Mesenchymal stem cell (in vitro differentiated cells and primary cell): Measurements from ENCODE around the gene BLTP1.

Source experiments
- DNase-seq: peaks from one replicate; pipeline ENCODE4 v3.0.0-alpha.2; 2013
- H2AFZ ChIP-seq: one replicate; pipeline ENCODE4 v1.6.1; 2013; ENCODE audit warnings: low read depth, mild to moderate bottlenecking, control low read depth, inconsistent platforms, low read length, moderate library complexity
- H2AK5ac ChIP-seq: 2 replicates; pipeline ENCODE4 v1.6.1; 2013; ENCODE audit warnings: low read length, moderate library complexity, mild to moderate bottlenecking, inconsistent platforms; ENCODE audit not compliant: severe bottlenecking
- H2BK120ac ChIP-seq: one replicate; pipeline ENCODE4 v1.6.1; 2013; ENCODE audit warnings: low read depth, mild to moderate bottlenecking, inconsistent platforms, low read length, moderate library complexity
- H2BK12ac ChIP-seq, 2 experiments: one replicate each; pipeline ENCODE4 v1.6.1; 2013; ENCODE audit warnings: inconsistent platforms in 2 of 2, low read length in 2 of 2, mild to moderate bottlenecking in 2 of 2, moderate library complexity in 2 of 2, control low read depth in 1 of 2
- H2BK15ac ChIP-seq: one replicate; pipeline ENCODE4 v1.6.1; 2013; ENCODE audit warnings: mild to moderate bottlenecking, low read depth, inconsistent platforms; ENCODE audit not compliant: poor library complexity, severe bottlenecking
- H2BK5ac ChIP-seq: 2 replicates; pipeline ENCODE4 v1.6.1; 2013; ENCODE audit warnings: low read depth, mild to moderate bottlenecking, low read length, control low read depth, inconsistent platforms; ENCODE audit not compliant: poor library complexity, severe bottlenecking
- H3K14ac ChIP-seq, 2 experiments: one replicate each; pipeline ENCODE4 v1.6.1; 2013; ENCODE audit warnings: inconsistent platforms in 2 of 2, low read length in 2 of 2, control low read depth in 1 of 2, mild to moderate bottlenecking in 1 of 2, moderate library complexity in 1 of 2
- H3K18ac ChIP-seq, 2 experiments: one replicate each; pipeline ENCODE4 v1.6.1; 2013; ENCODE audit warnings: inconsistent platforms in 2 of 2, low read length in 2 of 2, control low read depth in 1 of 2, low read depth in 1 of 2, mild to moderate bottlenecking in 1 of 2
- H3K23ac ChIP-seq, 2 experiments: one replicate each; pipeline ENCODE4 v1.6.1; 2013; ENCODE audit warnings: inconsistent platforms in 2 of 2, low read length in 2 of 2, mild to moderate bottlenecking in 2 of 2, moderate library complexity in 2 of 2, control low read depth in 1 of 2
- H3K27ac ChIP-seq: 2 replicates; pipeline ENCODE4 v1.5.1; 2013; ENCODE audit warnings: mild to moderate bottlenecking, moderate library complexity, low read length, control low read depth, inconsistent platforms; ENCODE audit not compliant: poor library complexity, severe bottlenecking
- H3K27me3 ChIP-seq, 2 experiments: 2 replicates each; pipeline versions ENCODE4 v1.6.1 to v1.7.0; 2013; ENCODE audit warnings: low read length in 2 of 2, mild to moderate bottlenecking in 2 of 2, moderate library complexity in 2 of 2, control low read depth in 1 of 2, inconsistent platforms in 1 of 2; ENCODE audit not compliant: control insufficient read depth in 1 of 2, insufficient read depth in 1 of 2
- H3K36me3 ChIP-seq, 2 experiments: 2 replicates each; pipeline versions ENCODE4 v1.6.1 to v1.7.0; 2013; ENCODE audit warnings: low read length in 2 of 2, control low read depth in 1 of 2, inconsistent platforms in 1 of 2, low read depth in 1 of 2, mild to moderate bottlenecking in 1 of 2; ENCODE audit not compliant: insufficient read depth in 2 of 2, control insufficient read depth in 1 of 2
- H3K4ac ChIP-seq, 2 experiments: one replicate each; pipeline ENCODE4 v1.6.1; 2013; ENCODE audit warnings: inconsistent platforms in 2 of 2, low read length in 2 of 2, mild to moderate bottlenecking in 2 of 2, moderate library complexity in 2 of 2, control low read depth in 1 of 2, low read depth in 1 of 2
- H3K4me1 ChIP-seq: 2 replicates; pipeline ENCODE4 v1.6.1; 2013; ENCODE audit warnings: low read depth, low read length, control low read depth; ENCODE audit not compliant: control insufficient read depth, insufficient read depth
- H3K4me2 ChIP-seq: 2 replicates; pipeline ENCODE4 v1.6.1; 2013; ENCODE audit warnings: low read length, mild to moderate bottlenecking, inconsistent platforms; ENCODE audit not compliant: poor library complexity, severe bottlenecking
- H3K4me3 ChIP-seq, 2 experiments: 2 replicates each; pipeline versions ENCODE4 v1.5.1 to v1.7.0; 2013; ENCODE audit warnings: low read length in 2 of 2, mild to moderate bottlenecking in 2 of 2, control low read depth in 1 of 2, low read depth in 1 of 2; ENCODE audit not compliant: insufficient read depth in 1 of 2
- H3K79me1 ChIP-seq: replicated peaks from 2 replicates; pipeline ENCODE4 v1.6.1; 2013; ENCODE audit warnings: mild to moderate bottlenecking, control low read depth, low read length, inconsistent platforms; ENCODE audit not compliant: poor library complexity, severe bottlenecking
- H3K9ac ChIP-seq: 2 replicates; pipeline ENCODE4 v1.7.0; 2013; ENCODE audit warnings: mild to moderate bottlenecking, low read length, moderate library complexity
- H3K9me3 ChIP-seq: 2 replicates; pipeline ENCODE4 v1.7.0; 2013; ENCODE audit warnings: mild to moderate bottlenecking, low read length; ENCODE audit not compliant: control insufficient read depth
- H4K8ac ChIP-seq: one replicate; pipeline ENCODE4 v1.6.1; 2013; ENCODE audit warnings: inconsistent platforms, mild to moderate bottlenecking, low read length, moderate library complexity
- H4K91ac ChIP-seq: one replicate; pipeline ENCODE4 v1.6.1; 2013; ENCODE audit warnings: mild to moderate bottlenecking, low read length, inconsistent platforms
- WGBS: methylation state at CpG from one replicate; pipeline ENCODE4 v1.1.7; 2013; ENCODE audit warnings: mixed read lengths; 5-methylcytosine and 5-hydroxymethylcytosine counted together

BLTP1 gene

GRCh38 chr4:122171323-122171722, 19.2 kb downstream of the BLTP1 start:
- no peak overlapping the region for H3K9ac ChIP-seq
- no peak overlapping the region for H2BK5ac ChIP-seq
- no peak overlapping the region for H3K4ac ChIP-seq
- H3K36me3 ChIP-seq = peaks cover 0 to 24% of the 10 kb centered on the region in 2 experiments
- no peak overlapping the region for H2BK15ac ChIP-seq
- no peak overlapping the region for H2BK120ac ChIP-seq
- H3K4me1 ChIP-seq = no peaks in the 10 kb centered on the region
- DNase-seq = no peak
- no peak overlapping the region for H3K14ac ChIP-seq
- H3K18ac ChIP-seq = no peak overlapping the region
- H2AK5ac ChIP-seq = no peak overlapping the region
- H3K27me3 ChIP-seq = no peaks in the 10 kb centered on the region
- H2AFZ ChIP-seq = no peak overlapping the region
- H2BK12ac ChIP-seq = no peak overlapping the region
- H3K9me3 ChIP-seq = no peaks in the 10 kb centered on the region
- no peak overlapping the region for H3K4me3 ChIP-seq
- H3K79me1 ChIP-seq = peaks cover 12% of the 10 kb centered on the region
- H3K23ac ChIP-seq = no peak overlapping the region
- no peak overlapping the region for H3K27ac ChIP-seq
- no peak overlapping the region for H3K4me2 ChIP-seq
- H4K8ac ChIP-seq = no peak overlapping the region
- H4K91ac ChIP-seq = no peak overlapping the region

GRCh38 chr4:122172266-122172665, 20.1 kb downstream of the BLTP1 start:
- no peaks in the 10 kb centered on the region for H3K9me3 ChIP-seq
- no peak overlapping the region for H2BK12ac ChIP-seq
- H3K4me2 ChIP-seq = no peak overlapping the region
- no peaks in the 10 kb centered on the region for H3K4me1 ChIP-seq
- H3K27me3 ChIP-seq = no peaks in the 10 kb centered on the region
- no peak overlapping the region for H4K8ac ChIP-seq
- no peak overlapping the region for H4K91ac ChIP-seq
- H2BK15ac ChIP-seq = no peak overlapping the region
- H3K9ac ChIP-seq = no peak overlapping the region
- no peak overlapping the region for H2BK120ac ChIP-seq
- no CpG with 5 or more reads among the region's 1 CpG for WGBS
- H3K36me3 ChIP-seq = peaks cover 0 to 33% of the 10 kb centered on the region in 2 experiments
- H3K4ac ChIP-seq = no peak overlapping the region
- no peak overlapping the region for H2BK5ac ChIP-seq
- DNase-seq = no peak
- no peak overlapping the region for H3K14ac ChIP-seq
- no peak overlapping the region for H3K23ac ChIP-seq
- H3K4me3 ChIP-seq = no peak overlapping the region
- H3K79me1 ChIP-seq = peaks cover 13% of the 10 kb centered on the region
- H2AFZ ChIP-seq = no peak overlapping the region
- no peak overlapping the region for H3K18ac ChIP-seq
- no peak overlapping the region for H3K27ac ChIP-seq
- H2AK5ac ChIP-seq = no peak overlapping the region

DNA sequence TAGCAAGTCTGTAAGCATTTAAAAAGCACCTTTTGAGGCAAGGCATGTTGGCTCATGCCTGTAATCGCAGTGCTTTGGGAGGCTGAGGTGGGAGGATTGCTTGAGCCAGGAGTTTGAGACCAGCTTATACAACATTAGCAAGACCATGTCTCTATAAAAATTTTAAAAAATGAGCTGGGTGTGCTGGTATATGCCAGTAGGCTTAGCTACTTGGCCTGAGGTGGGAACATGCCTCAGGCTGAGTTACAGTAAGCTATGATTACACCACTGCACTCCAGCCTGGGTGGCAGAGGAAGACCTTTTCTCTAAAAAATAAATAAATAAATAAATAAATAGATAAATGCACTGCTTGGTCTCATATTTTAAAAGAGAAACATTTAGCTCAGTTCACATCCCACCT, 26.8 kb downstream of the BLTP1 start:
- no peak overlapping the region for H3K27ac ChIP-seq
- no peak overlapping the region for H2AFZ ChIP-seq
- no peak overlapping the region for H3K4ac ChIP-seq
- H3K4me3 ChIP-seq = no peak overlapping the region
- no peaks in the 10 kb centered on the region for H3K27me3 ChIP-seq
- no peak overlapping the region for H2BK12ac ChIP-seq
- peaks cover 4 to 91% of the 10 kb centered on the region in 2 experiments for H3K36me3 ChIP-seq
- no peak overlapping the region for H2BK15ac ChIP-seq
- no peaks in the 10 kb centered on the region for H3K9me3 ChIP-seq
- no peak overlapping the region for H2BK120ac ChIP-seq
- H3K4me2 ChIP-seq = no peak overlapping the region
- H3K79me1 ChIP-seq = peaks cover 11% of the 10 kb centered on the region
- no peak overlapping the region for H4K91ac ChIP-seq
- no peak for DNase-seq
- no peak overlapping the region for H3K23ac ChIP-seq
- no peak overlapping the region for H4K8ac ChIP-seq
- H2BK5ac ChIP-seq = no peak overlapping the region
- no peaks in the 10 kb centered on the region for H3K4me1 ChIP-seq
- WGBS = no CpG with 5 or more reads among the region's 1 CpG
- H2AK5ac ChIP-seq = no peak overlapping the region
- no peak overlapping the region for H3K18ac ChIP-seq
- H3K14ac ChIP-seq = no peak overlapping the region
- no peak overlapping the region for H3K9ac ChIP-seq

- no peak overlapping the region for H4K91ac ChIP-seq
These were observed 43.6 kb downstream of the BLTP1 start for GRCh38 chr4:122195718-122196117.

More at GRCh38 chr4:122195718-122196117, 43.6 kb downstream of the BLTP1 start:
- peaks cover 0 to 75% of the 10 kb centered on the region in 2 experiments for H3K36me3 ChIP-seq
- no peak overlapping the region for H2BK12ac ChIP-seq
- H2AK5ac ChIP-seq = no peak overlapping the region
- no peak overlapping the region for H3K23ac ChIP-seq
- no peak overlapping the region for H2BK120ac ChIP-seq
- H3K18ac ChIP-seq = no peak overlapping the region
- H2BK5ac ChIP-seq = no peak overlapping the region
- no peak overlapping the region for H3K4me2 ChIP-seq
- H3K14ac ChIP-seq = no peak overlapping the region
- no CpG with 5 or more reads among the region's 1 CpG for WGBS
- H4K8ac ChIP-seq = no peak overlapping the region
- H3K9ac ChIP-seq = no peak overlapping the region
- H2AFZ ChIP-seq = no peak overlapping the region
- H3K27ac ChIP-seq = no peak overlapping the region
- no peak overlapping the region for H3K4ac ChIP-seq
- no peaks in the 10 kb centered on the region for H3K9me3 ChIP-seq
- H3K27me3 ChIP-seq = no peaks in the 10 kb centered on the region
- no peaks in the 10 kb centered on the region for H3K4me1 ChIP-seq
- H2BK15ac ChIP-seq = no peak overlapping the region
- DNase-seq = no peak
- H3K79me1 ChIP-seq = no peaks in the 10 kb centered on the region
- no peak overlapping the region for H3K4me3 ChIP-seq
